ENCODE data around the gene MED16.
"Not testable (repeated sequence)": the region's sequence is repeated elsewhere in the genome, so short reads cannot be mapped to it uniquely, and the experiment has no call there.

The MED16 gene

DNA sequence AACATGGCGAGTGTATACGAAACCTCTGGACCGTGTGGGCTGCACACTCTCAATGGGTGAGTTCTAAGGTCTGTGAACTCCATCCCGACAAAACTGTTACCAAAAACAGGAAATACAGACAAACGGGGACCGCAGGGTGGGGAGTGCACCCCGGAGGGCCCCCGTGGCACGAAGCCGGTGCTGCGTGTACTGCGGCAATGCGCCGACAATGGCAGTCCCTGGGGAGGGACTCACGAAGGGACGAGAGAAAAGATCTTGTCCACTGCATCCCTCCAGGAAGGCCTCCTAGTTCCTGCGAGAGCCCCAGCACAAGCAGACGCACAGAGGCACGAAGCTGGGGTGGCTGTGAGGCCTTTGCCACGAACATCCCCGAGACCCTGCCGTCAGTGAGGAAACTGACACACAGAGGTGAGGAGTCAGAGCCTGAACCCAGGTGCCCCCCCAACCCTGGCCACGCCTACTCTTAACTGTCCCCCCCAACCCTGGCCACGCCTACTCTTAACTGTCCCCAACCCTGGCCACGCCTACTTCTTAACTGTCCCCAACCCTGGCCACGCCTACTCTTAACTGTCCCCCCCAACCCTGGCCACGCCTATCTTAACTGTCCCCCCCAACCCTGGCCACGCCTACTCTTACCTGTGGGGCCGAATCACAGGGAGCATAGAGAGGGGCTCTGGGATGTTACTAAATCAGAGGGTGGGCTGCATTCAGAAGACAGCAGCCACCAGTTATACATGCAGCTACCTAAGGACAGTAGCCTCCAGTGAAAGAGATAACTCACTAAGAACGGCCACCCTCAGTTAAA is 4.2 kb downstream of the MED16 start:
- no peak for FAIRE-seq

DNA sequence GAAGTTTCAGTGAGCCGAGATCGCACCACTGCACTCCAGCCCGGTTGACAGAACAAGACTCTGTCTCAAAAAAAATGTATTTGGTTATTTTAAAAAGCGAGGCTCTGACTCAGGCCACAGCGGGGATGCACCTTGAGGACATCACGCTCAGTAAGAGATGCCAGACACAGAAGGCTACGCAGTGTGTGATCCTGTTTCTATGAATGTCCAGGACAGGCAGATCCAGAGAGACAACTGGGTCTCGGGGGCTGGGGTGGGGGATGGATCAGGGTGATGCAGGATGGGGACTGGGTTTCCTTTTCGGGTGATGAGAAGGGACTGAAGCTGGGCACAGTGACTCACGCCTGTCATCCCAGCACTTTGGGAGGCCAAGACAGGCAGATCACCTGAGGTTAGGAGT is 5.4 kb downstream of the MED16 start:
- no peak for FAIRE-seq

DNA sequence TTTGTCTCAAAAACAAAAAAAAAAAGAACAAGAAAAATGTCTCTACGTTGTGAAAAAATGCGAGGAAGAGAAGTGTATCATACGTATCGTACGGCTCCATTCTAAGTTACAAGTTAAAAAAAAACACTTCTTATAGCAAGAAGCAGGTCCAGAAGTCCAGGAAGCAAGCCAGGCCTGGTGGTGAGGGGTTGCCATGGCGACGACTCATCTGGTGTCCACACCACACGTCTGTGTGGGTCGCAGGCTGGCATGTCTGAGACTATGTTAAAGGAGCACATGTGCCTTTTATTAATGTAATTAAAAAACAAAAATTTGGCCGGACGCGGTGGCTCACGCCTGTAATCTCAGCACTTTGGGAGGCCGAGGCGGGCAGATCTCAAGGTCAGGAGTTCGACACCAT is 5.9 kb downstream of the MED16 start:
- no peak for FAIRE-seq

DNA sequence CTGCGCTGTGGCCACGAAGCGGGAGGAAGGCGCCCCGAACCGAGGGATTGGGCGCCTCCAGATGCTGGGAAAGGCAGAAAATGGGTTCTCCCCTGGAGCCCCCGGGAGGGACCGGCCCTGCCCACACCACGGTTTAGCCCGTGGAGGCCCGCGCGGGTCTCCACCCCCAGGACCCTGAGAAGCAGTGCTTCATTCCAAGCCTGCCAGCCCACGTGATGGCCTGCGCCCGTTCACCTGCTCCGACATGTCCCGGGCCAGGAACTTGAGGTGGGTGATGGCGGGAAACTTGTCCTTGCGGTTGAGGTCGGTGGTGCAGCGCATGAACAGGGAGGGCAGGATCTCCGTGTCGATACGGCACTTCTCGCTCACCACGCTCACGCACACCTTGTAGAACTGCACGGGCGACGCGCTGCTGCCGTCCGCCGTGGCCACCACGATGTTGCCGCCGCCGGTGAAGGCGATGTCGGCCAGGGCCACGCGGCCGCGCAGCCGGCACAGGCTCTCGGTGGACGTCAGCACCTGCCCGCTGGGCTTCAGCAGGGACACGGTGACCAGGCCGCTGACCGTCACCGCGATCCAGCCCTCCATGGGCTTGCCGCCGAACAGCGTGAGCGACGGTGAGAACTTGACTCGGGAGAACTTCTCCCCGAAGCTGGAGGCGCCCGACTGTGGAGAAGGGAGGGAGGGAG is 7.3 kb downstream of the MED16 start:
- no peak for FAIRE-seq

DNA sequence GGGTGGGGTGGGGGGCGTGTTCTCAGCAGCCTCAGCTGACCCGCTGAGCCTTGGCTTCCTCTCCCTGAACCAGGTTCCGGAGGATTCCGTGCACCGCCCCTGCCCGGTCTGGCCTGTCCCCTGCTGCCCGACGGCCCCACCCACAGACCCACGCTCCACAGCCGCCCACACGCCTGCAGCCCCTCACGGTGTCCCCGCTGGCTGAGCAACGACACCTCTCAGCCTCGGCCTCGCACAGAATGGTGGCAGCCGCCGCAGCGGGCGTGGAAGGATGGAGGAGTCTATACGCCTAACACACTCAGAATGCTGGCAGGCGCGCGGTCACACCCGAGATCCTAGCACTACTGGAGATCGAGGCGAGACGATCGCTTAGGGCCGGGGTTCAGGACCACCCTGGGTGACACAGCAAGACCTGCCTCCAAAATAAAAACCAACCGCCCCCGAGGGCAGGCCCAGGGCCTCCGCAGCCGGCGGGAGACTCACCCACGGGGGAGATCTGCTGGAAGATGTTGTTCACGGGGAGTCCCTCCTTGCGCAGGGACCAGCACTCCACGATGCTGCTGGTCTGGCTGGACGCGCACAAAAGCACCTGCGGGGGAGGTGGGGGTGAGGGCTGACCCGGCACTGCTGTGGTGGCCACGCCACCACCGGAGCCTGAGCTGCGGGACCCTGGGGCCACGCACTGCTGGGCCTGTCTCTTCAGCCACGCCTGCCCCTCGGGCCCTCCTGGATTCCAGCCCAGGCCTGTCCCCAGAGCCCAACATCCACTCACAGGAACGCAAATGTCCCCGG is 8.4 kb downstream of the MED16 start:
- FAIRE-seq, result no peak

DNA sequence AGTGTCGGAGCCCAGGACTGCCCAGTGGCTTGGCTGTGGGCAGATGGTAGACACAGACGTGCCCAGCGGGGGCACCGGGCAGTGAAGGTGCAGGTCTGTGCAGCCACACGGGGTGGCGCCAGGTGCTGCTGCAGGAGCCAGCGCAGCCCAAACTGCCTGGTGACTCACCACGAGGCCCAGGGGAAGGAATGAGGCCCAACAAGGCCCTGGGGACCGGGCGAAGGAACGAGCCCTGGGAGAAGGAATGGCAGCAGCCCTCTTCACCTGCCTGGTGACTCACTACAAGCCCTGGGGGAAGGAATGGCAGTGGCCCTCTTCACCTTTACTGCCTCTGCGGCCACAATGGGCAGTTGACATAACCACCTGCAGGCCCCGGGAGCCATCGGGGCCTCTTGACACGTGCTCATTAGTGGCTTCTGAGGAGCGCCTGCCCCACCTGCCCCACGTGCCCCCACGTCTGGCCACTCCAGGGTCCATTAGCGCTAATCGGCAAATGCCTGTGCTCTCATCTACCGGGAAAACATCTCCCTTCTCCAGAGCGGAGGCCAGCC is 9.3 kb downstream of the MED16 start:
- FAIRE-seq, result no peak

DNA sequence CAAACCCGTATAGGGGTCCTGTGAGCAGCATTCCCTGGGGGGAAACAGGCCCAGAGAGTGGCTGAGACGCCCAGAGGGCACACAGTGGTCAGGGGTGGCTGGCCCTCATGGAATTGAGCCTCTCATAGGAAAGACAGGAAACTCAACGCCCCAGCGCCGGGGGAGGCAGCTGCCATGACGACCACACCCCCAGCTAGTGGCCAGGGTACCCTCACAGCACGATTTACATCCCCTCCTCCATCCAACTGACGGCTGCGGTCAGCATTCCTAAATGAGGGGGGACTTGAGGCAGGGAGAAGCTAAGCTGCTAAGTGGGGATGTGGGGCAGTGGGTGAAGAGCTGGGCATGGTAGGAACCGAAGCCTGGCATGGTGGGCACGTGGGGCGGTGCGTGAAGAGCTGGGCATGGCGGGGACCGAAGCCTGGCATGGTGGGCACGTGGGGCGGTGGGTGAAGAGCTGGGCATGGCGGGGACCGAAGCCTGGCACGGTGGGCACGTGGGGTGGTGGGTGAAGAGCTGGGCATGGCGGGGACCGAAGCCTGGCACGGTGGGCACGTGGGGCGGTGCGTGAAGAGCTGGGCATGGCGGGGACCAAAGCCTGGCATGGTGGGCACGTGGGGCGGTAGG is 10.0 kb downstream of the MED16 start:
- FAIRE-seq, result no peak

DNA sequence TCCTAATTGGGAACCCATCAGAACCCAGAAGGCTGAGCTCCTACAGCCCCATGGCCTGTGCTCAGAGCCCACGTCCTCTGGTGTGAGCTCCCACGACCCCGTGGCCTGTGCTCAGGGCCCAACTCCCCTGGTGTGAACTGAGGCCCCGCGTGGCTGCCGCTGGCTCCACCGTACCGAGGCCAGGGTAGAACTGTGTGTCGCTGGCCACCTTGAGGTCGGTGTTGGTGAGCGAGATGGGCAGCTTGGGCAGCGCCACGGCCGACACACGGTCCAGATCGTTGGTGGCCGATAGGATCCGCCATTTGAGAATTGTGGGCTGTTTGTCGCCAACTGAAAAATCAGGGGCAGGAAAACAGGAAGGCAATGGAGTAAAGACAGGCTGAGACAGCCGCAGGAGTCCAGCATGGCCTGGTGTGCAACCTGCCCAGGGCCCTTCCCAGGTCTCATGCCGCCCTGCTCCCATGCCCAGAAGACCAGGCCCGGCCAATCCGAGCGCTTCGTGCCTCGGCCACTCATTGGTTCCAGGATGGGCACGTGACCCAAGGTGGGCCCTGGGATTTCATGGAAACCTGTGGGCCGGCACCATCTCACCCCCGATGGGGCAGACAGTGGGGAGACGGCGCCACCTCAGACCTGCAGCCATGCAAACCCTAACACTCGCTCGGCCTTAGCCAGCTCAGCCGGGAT is 11.5 kb downstream of the MED16 start:
- no peak for FAIRE-seq

DNA sequence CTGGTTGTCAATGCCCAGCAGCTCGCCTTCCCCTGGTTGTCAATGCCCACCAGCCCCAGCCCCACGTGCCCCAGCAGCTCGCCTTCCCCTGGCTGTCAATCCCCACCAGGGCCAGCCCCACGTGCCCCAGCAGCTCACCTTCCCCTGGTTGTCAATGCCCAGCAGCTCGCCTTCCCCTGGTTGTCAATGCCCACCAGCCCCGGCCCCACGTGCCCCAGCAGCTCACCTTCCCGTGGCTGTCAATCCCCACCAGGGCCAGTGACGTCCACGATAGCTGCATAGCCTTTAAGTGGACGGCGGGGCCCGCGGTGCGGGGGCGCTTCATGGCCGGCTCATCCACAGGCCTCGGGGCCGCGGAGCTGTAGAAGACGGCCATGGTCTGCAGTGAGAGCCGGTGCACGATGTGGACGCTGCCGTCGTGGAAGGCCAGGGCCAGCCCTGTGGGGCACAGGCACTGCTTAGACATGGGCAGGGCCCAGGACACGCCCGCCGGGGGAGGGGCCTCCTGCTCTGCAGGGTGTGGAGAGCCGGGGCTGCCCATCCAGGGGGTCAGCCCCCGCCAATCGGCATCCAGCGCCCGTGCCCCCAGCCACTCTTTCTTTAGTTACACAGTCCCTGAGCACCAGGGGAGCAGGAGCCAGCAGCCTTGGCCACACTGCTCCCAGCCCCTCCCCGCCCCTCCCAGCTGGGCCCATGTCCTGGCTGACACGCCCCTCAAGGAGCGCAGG is 13.1 kb downstream of the MED16 start:
- FAIRE-seq, result no peak

DNA sequence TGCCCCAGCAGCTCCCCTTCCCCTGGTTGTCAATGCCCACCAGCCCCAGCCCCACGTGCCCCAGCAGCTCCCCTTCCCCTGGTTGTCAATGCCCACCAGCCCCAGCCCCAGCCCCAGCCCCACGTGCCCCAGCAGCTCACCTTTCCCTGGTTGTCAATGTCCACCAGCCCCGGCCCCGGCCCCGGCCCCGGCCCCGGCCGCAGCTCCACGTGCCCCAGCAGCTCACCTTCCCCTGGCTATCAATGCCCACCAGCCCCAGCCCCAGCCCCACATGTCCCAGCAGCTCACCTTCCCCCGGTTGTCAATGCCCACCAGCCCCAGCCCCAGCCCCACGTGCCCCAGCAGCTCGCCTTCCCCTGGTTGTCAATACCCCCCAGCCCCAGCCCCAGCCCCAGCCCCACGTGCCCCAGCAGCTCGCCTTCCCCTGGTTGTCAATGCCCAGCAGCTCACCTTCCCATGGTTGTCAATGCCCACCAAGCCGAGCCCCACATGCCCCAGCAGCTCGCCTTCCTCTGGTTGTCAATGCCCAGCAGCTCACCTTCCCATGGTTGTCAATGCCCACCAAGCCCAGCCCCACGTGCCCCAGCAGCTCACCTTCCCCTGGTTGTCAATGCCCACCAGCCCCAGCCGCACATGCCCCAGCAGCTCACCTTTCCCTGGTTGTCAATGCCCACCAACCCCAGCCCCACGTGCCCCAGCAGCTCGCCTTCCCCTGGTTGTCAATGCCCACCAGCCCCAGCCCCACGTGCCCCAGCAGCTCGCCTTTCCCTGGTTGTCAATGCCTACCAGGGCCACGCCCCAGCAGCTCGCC is 14.0 kb downstream of the MED16 start:
- not testable (repeated sequence) for FAIRE-seq

DNA sequence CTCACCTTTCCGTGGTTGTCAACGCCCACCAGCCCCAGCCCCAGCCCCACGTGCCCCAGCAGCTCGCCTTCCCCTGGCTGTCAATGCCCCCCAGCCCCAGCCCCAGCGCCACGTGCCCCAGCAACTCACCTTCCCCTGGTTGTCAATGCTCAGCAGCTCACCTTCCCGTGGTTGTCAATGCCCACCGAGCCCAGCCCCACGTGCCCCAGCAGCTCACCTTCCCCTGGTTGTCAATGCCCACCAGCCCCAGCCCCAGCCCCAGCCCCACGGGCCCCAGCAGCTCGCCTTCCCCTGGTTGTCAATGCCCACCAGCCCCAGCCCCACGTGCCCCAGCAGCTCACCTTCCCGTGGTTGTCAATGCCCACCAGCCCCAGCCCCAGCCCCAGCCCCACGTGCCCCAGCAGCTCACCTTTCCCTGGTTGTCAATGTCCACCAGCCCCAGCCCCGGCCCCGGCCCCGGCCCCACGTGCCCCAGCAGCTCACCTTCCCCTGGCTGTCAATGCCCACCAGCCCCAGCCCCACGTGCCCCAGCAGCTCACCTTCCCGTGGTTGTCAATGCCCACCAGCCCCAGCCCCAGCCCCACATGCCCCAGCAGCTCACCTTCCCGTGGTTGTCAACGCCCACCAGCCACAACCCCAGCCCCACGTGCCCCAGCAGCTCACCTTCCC is 14.9 kb downstream of the MED16 start:
- FAIRE-seq, result not testable (repeated sequence)

DNA sequence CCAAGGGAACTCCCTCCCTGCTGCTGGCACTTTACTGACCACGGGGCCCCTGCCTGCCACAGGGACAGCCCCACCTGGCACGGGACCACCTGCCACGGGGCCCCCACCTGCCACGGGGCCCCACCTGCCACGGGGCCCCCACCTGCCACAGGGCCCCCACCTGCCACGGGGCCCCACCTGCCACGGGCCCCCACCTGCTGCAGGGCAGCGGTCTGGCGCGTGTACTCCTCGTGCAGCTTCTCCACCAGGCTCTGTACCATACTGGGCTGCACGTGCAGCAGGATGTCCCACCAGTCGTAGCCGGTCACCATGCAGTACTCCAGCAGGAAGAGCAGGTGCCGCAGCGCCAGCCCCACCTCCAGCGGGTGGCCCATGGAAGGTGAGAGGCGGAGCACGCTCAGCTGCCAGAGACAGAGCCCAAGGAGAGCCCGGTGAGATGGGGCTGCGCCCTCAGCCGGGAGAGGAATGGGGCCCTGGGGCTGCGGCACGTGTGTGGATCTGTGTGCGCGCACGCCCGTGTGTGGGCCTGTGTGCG is 16.1 kb downstream of the MED16 start:
- FAIRE-seq, result no peak

DNA sequence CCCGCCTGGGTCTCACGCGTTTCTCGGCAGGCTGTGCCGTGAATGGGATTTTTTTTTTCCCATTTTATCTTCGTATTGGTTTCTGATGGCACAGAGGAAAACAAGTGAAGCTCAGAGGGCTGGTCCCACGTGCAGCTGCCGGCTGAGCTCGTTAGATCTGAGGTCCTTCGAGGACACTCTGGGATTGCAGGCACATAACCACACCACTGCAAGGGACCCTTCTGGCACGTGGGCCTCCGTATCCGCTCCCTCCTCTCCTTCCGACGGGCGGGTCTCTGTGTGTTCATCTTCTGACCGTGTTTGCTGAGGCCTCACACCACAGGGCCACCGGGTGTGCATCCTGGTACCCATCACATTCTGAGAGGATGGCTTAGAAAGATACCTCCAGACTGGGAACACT is 16.9 kb downstream of the MED16 start:
- no peak for FAIRE-seq

DNA sequence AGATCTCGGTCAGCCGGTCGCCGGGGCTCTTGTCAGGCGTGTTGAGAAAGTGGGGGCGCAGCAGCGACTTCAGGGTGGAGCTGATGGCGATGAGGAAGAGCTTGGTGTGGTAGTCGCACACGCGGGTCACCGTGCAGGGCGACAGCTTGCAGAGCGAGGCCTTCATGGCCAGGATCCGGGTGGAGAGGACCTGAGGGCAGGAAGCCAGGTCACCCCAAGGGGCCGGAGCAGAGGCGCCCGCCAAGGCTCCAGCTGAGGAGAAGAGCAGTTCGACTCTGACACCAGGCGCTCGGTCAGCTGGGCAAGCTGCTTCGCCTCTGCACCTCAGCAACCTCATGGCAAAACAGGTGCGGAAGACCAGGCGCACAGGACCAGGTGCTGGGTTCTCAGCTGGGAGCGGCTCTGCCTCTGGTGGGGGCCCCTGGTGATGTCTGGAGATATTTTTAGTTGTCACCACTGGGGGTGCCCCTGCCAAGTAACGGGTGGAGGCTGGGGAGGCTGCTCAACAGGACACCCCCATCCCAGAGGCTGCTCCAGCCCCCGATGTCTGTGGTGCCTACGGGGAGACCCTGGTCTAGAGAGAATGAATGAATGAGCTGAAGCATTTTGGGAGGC is 17.6 kb downstream of the MED16 start:
- no peak for FAIRE-seq

DNA sequence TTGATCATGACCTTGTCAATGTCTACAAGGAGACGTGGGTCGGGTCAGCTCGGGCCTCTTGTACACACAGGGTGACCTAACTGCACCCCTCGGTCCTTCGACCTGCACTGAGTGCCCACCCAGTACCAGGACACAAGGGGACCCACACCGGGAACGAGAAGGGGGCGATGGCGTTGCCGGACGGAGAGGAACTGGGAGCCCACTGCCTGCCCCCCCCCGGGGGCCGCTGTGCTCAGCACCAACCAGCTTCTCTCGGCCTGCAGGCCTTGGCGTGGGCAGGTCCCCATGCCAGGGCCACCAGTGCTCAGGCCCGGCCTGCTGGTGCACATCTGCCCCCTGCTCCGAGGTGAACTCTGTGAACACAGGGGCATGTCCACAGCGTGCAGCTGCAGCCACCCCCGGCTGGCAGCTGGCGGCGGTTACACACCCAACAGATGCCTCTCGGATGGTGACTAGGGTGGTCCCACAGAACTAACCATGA is 19.4 kb downstream of the MED16 start:
- no peak for FAIRE-seq

DNA sequence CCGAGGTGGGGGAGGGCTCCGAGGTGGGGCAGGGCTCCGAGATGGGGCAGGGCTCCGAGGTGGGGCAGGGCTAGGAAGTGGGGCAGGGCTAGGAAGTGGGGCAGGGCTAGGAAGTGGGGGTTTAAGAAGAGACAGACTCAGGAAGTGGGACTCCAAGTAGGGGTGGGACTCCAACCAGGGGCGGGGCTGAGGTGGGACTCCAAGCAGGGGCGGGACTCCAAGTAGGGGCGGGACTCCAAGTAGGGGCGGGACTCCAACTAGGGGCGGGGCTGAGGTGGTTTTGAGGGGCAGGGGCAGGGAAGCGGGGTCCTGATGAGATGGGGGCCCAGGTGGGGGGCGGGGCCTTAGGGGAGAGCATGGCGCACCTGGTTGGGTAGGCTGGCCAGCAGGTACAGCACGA is 19.9 kb downstream of the MED16 start:
- FAIRE-seq, result no peak

DNA sequence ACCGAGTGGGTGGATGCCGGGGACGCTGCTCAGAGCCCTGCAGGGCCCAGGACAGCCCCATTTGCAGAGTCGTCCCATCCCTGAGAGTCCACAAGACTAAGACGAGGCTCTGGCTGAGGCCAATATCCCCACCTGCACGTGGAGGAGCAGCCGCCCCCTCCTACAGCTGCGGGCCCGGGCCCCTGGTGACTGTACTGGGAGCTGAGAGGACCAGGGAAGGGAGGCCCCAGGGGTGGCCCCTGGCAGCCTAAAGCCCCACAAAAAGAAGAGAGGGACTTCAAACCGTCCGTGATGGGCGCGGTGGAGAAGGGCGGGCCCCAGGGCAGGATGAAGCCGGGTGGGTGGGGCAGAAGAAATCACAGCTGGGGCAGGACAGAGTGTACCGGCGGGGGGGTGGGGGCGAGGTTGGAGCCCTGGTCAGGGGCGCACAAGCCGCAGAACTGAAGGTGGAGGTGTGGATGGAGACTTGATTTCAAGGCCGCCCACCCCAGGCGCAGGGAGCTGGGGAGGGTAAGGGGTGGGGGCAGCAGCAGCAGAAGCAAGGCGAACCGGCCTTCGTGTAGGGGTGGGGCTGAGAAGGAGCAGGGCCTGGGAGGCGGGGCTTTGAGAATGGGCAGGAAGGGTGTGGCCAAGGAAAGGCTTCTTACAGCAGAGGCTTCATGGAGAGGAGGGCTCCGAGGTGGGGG is 20.6 kb downstream of the MED16 start:
- FAIRE-seq, result no peak

DNA sequence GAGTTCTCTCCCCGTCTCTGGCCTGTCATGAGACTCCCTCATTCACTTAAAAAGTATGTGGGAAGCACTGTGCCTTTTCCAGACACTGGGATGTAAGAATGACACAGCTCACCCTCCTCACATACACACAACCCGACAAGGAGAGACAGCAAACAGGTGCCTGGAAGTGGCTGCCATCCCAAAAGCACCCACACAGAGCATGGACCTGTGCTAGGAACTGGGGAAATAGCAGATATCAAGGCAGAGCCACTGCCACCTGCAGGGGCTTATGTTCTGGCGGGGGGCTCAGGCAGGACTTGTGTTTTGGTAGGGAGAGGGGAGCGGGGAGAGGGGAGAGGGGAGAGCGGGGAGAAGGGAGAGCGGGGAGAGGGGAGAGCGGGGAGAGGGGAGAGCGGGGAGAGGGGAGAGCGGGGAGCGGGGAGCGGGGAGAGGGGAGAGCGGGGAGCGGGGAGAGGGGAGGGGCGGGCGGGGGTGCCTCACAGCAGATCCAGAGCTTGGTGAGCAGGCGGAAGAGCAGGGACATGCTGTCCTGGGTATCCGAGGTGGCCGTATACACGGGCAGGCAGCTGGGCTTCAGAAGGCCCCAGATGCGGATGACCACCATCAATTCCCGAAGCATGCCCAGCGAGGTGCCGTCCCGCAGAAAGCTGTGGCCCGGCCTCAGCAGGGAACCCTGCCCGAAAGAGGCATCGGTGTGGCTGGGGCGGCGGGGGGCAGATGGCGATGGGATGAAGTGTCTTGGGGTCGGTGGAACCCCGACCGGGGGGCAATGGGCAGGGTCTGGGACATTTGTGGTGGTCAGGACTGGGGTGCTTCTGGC is 21.3 kb downstream of the MED16 start:
- no peak for FAIRE-seq

Data from A204.1 (cell line).